ENCODE results near the gene RASGRF2. TPM values are rescaled to one million over a fixed set of nuclear protein-coding genes. Genes with fewer than 3 reads are reported as not detected.

RASGRF2 gene
- total RNA-seq, 1 experiment from 2014 or later: 0.18 TPM

DNA sequence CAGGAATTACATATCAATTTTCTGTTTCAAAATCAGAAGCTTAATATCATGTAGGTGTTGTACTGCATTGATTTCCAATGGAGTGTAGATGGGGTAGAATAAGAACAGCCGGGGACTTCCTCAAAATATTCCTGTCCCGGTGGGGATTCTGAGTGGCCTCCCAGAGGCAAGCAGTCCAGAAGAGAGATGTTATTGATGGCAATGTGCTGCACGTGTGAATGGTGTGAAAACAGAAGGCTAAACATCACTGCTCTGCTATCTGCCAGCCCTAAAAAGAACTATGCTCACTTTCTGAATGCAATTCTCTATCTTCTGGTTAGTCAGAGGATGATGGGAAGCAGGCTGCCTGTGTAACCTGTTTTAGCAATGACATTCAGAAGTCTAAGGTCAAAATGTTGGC is 181.9 kb downstream of the RASGRF2 start:
- CTCF ChIA-PET: no interaction called here
- TF ChIP-seq, protein P1, sequence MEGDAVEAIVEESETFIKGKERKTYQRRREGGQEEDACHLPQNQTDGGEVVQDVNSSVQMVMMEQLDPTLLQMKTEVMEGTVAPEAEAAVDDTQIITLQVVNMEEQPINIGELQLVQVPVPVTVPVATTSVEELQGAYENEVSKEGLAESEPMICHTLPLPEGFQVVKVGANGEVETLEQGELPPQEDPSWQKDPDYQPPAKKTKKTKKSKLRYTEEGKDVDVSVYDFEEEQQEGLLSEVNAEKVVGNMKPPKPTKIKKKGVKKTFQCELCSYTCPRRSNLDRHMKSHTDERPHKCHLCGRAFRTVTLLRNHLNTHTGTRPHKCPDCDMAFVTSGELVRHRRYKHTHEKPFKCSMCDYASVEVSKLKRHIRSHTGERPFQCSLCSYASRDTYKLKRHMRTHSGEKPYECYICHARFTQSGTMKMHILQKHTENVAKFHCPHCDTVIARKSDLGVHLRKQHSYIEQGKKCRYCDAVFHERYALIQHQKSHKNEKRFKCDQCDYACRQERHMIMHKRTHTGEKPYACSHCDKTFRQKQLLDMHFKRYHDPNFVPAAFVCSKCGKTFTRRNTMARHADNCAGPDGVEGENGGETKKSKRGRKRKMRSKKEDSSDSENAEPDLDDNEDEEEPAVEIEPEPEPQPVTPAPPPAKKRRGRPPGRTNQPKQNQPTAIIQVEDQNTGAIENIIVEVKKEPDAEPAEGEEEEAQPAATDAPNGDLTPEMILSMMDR (conservative IDR thresholded peaks at IDR 0.05; ENCODE audit: low read depth, low read length): no peak
- TF ChIP-seq EZH2phosphoT487 (IDR thresholded peaks at IDR 0.05; ENCODE audit: borderline replicate concordance, low read length): no peak
- no peak for TF ChIP-seq EZH2 (IDR thresholded peaks at IDR 0.05; ENCODE audit: low read length, unreplicated experiment)
- no TSS peak for BruUV-seq (replicated peaks)

DNA sequence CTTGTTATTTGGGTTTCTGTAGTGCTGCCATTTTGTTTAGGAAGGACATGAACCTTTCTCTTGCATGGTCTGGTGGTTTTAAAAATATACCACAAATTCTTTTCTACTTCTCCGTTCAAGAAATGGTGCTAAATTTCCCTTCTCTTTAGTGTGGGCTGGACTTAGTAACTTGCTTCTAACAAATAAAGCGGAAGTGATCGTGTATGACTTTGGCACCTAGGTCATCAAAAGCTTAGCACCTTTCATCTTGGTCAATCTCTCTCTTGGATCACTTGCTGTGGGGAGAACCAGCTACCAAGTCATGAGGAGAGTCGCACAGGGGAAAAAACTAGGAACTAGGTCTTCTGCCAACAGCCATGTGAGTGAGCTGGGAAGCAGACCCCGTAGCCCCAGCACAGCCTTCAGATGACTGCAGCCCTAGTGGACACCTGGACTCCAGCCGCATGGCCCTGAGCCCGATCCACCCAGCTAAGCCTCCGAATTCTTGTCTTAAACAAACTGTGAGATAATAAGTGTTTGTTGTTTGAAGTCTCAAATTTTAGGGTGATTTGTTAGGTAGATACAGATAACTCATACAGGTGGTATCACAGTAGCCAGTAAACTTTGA is 185.3 kb downstream of the RASGRF2 start:
- intact Hi-C loops (cut with micrococcal nuclease): no loop called here
- no peak for ATAC-seq
- no peaks in the 10 kb centered on the region for H3K4me1 ChIP-seq (ENCODE audit: insufficient read depth, low read length)
- H3F3A ChIP-seq (ENCODE audit: low read length, unreplicated experiment): no peaks in the 10 kb centered on the region
- ChIA-PET CTCF (no interaction called here), POLR2A (ENCODE audit: unreplicated experiment) (no interaction called here)
- no peaks in the 10 kb centered on the region for H3K9me2 ChIP-seq (replicated peaks; ENCODE audit: low read length)
- H3K27me3 ChIP-seq (ENCODE audit: low read length): no peaks in the 10 kb centered on the region
- no peak overlapping the region for H3K9ac ChIP-seq (ENCODE audit: low read length)
- H3K9me3 ChIP-seq (ENCODE audit: low read length): no peaks in the 10 kb centered on the region
- H3K4me3 ChIP-seq (ENCODE audit: low read length): no peak overlapping the region
- no peak for TF ChIP-seq EZH2 (IDR thresholded peaks at IDR 0.05; ENCODE audit: low read length, unreplicated experiment)
- TF ChIP-seq, protein P1 (conservative IDR thresholded peaks at IDR 0.05; ENCODE audit: low read depth, low read length): no peak
- DNase-seq: no peak
- no peak overlapping the region for H3K4me2 ChIP-seq (ENCODE audit: low read length)
- no peak overlapping the region for H2AFZ ChIP-seq (ENCODE audit: low read length)
- H3K27ac ChIP-seq (ENCODE audit: low read length): no peak overlapping the region
- BruUV-seq (replicated peaks): no TSS peak
- no peaks in the 10 kb centered on the region for H3K36me3 ChIP-seq (ENCODE audit: low read depth, low read length)
- H4K20me1 ChIP-seq (ENCODE audit: low read length): no peaks in the 10 kb centered on the region
- H3K79me2 ChIP-seq (ENCODE audit: low read length): no peaks in the 10 kb centered on the region

More for the DNA sequence above, 181.9 kb downstream of the RASGRF2 start:
- H2AFZ ChIP-seq (ENCODE audit: low read length): no peak overlapping the region
- H3K27ac ChIP-seq (ENCODE audit: low read length): no peak overlapping the region
- DNase-seq: no peak
- H4K20me1 ChIP-seq (ENCODE audit: low read length): no peaks in the 10 kb centered on the region
- no peak overlapping the region for H3K4me3 ChIP-seq (ENCODE audit: low read length)
- H3K9me3 ChIP-seq (ENCODE audit: low read length): no peaks in the 10 kb centered on the region
- no peaks in the 10 kb centered on the region for H3K27me3 ChIP-seq (ENCODE audit: low read length)
- POLR2A ChIA-PET (ENCODE audit: unreplicated experiment): no interaction called here
- intact Hi-C loops (cut with micrococcal nuclease): no loop called here
- H3F3A ChIP-seq (ENCODE audit: low read length, unreplicated experiment): no peaks in the 10 kb centered on the region
- no peaks in the 10 kb centered on the region for H3K36me3 ChIP-seq (ENCODE audit: low read depth, low read length)
- no peak for ATAC-seq
- no peaks in the 10 kb centered on the region for H3K4me1 ChIP-seq (ENCODE audit: insufficient read depth, low read length)
- H3K79me2 ChIP-seq (ENCODE audit: low read length): no peaks in the 10 kb centered on the region
- H3K9ac ChIP-seq (ENCODE audit: low read length): no peak overlapping the region
- H3K4me2 ChIP-seq (ENCODE audit: low read length): no peak overlapping the region
- H3K9me2 ChIP-seq (replicated peaks; ENCODE audit: low read length): no peaks in the 10 kb centered on the region

DNA sequence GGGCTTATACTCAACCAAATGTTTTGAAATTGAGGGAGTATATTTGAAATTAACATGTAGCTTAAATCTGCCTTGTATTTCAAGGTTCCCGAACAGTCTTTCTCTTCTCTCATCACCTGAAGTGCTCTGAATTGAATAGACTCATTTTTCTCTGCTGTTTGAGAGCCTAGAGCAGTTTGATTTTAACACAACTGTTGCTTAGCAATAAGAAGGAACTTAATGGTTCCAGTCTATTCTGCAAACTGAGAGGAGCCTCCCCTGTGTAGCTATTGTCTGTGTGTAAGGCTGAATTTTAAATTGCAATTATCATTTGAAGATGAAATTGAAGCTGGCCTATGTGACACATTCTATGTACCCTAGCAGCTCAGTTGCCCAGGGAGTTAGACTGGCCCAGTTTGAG is 185.9 kb downstream of the RASGRF2 start:
- no peak overlapping the region for H3K4me2 ChIP-seq (ENCODE audit: low read length)
- H3K36me3 ChIP-seq (ENCODE audit: low read depth, low read length): no peaks in the 10 kb centered on the region
- H2AFZ ChIP-seq (ENCODE audit: low read length): no peak overlapping the region
- H3K9me2 ChIP-seq (replicated peaks; ENCODE audit: low read length): no peaks in the 10 kb centered on the region
- H3K27ac ChIP-seq (ENCODE audit: low read length): no peak overlapping the region
- BruUV-seq (replicated peaks): no TSS peak
- ChIA-PET POLR2A (ENCODE audit: unreplicated experiment) (no interaction called here), CTCF (no interaction called here)
- no peaks in the 10 kb centered on the region for H3K27me3 ChIP-seq (ENCODE audit: low read length)
- TF ChIP-seq, protein P1 (conservative IDR thresholded peaks at IDR 0.05; ENCODE audit: low read depth, low read length): no peak
- no peak for TF ChIP-seq EZH2 (IDR thresholded peaks at IDR 0.05; ENCODE audit: low read length, unreplicated experiment)
- TF ChIP-seq EZH2phosphoT487 (IDR thresholded peaks at IDR 0.05; ENCODE audit: borderline replicate concordance, low read length): no peak
- H3K9me3 ChIP-seq (ENCODE audit: low read length): no peaks in the 10 kb centered on the region
- DNase-seq (no peak), ATAC-seq (no peak)
- no peaks in the 10 kb centered on the region for H3K4me1 ChIP-seq (ENCODE audit: insufficient read depth, low read length)
- no peaks in the 10 kb centered on the region for H3F3A ChIP-seq (ENCODE audit: low read length, unreplicated experiment)
- H3K9ac ChIP-seq (ENCODE audit: low read length): no peak overlapping the region
- no peaks in the 10 kb centered on the region for H4K20me1 ChIP-seq (ENCODE audit: low read length)
- intact Hi-C loops (cut with micrococcal nuclease): no loop called here
- H3K4me3 ChIP-seq (ENCODE audit: low read length): no peak overlapping the region
- no peaks in the 10 kb centered on the region for H3K79me2 ChIP-seq (ENCODE audit: low read length)

Measured in PC-3 (cell line).